ENCODE results near the gene PIP5K1B. TPM values are rescaled to one million over a fixed set of nuclear protein-coding genes. Genes with fewer than 3 reads are reported as not detected.

PIP5K1B gene
- total RNA-seq, 6 donors from 2014 or later: 22.4 to 76.8 (median 47.2) TPM

- TF ChIP-seq EP300 (IDR thresholded peaks at IDR 0.05) (no peak), POLR2A (IDR thresholded peaks at IDR 0.05) (no peak), POLR2AphosphoS5 (IDR thresholded peaks at IDR 0.05) (no peak)
These were observed 128.0 kb downstream of the PIP5K1B start for GRCh38 chr9:68832861-68833518.

GRCh38 chr9:68834931-68835520 is 130.0 kb downstream of the PIP5K1B start:
- Histone ChIP-seq H3K27ac (no peak overlapping the region), H3K4me3 (no peak overlapping the region), H3K4me1 (peaks cover 0 to 10% (median 8%) of the 10 kb centered on the region in 4 donors), H3K9me3 (no peaks in the 10 kb centered on the region), H3K27me3 (no peaks in the 10 kb centered on the region), H3K36me3 (no peaks in the 10 kb centered on the region)
- DNase-seq (no peak), ATAC-seq (ENCODE audit: low FRiP score in 2 of 2) (no peak)
- 68 to 86% methylated on average over 2 of the region's 2 CpGs for WGBS, 2 donors
- no peak for TF ChIP-seq CTCF (IDR thresholded peaks at IDR 0.05)

More at GRCh38 chr9:68832861-68833518, 128.0 kb downstream of the PIP5K1B start:
- peak in 1 of 2 donors; percentile 46 for DNase-seq
- WGBS, 2 donors: 64 to 67% methylated on average over 7 of the region's 7 CpGs
- Histone ChIP-seq H3K9me3 (no peaks in the 10 kb centered on the region), H3K27me3 (no peaks in the 10 kb centered on the region), H3K36me3 (no peaks in the 10 kb centered on the region), H3K4me3 (no peak overlapping the region), H3K27ac (no peak overlapping the region), H3K4me1 (peaks cover 0 to 10% (median 6%) of the 10 kb centered on the region in 4 donors)
- no peak for ATAC-seq (ENCODE audit: low FRiP score in 2 of 2)

GRCh38 chr9:68836788-68837187 is 131.7 kb downstream of the PIP5K1B start:
- Histone ChIP-seq H3K9me3 (no peaks in the 10 kb centered on the region), H3K27ac (no peak overlapping the region), H3K27me3 (no peaks in the 10 kb centered on the region), H3K4me3 (no peak overlapping the region), H3K36me3 (no peaks in the 10 kb centered on the region), H3K4me1 (peaks cover 0 to 10% (median 8%) of the 10 kb centered on the region in 4 donors)
- no peak for ATAC-seq (ENCODE audit: low FRiP score in 2 of 2)
- WGBS, 2 donors: 68 to 83% methylated on average over 3 to 5 of the region's 5 CpGs
- DNase-seq: no peak
- TF ChIP-seq EP300 (IDR thresholded peaks at IDR 0.05): no peak
- TF ChIP-seq POLR2AphosphoS5 (IDR thresholded peaks at IDR 0.05): no peak

GRCh38 chr9:68838245-68838644 is 133.2 kb downstream of the PIP5K1B start:
- Histone ChIP-seq H3K36me3 (no peaks in the 10 kb centered on the region), H3K4me3 (no peak overlapping the region), H3K27ac (no peak overlapping the region), H3K9me3 (no peaks in the 10 kb centered on the region), H3K27me3 (no peaks in the 10 kb centered on the region), H3K4me1 (peaks cover 0 to 9% (median 5%) of the 10 kb centered on the region in 4 donors)
- DNase-seq: no peak
- TF ChIP-seq EP300 (IDR thresholded peaks at IDR 0.05) (no peak), CTCF (IDR thresholded peaks at IDR 0.05) (no peak), POLR2A (IDR thresholded peaks at IDR 0.05) (no peak), POLR2AphosphoS5 (IDR thresholded peaks at IDR 0.05) (no peak)
- WGBS, 2 donors: 46 to 60% methylated on average over 1 of the region's 1 CpG
- no peak for ATAC-seq (ENCODE audit: low FRiP score in 2 of 2)

GRCh38 chr9:68841276-68842052 is 136.4 kb downstream of the PIP5K1B start:
- H3K27ac ChIP-seq: no peak overlapping the region
- no peak for TF ChIP-seq EP300 (IDR thresholded peaks at IDR 0.05)
- TF ChIP-seq CTCF (IDR thresholded peaks at IDR 0.05): no peak
- TF ChIP-seq POLR2AphosphoS5 (IDR thresholded peaks at IDR 0.05): no peak
- no peak for TF ChIP-seq POLR2A (IDR thresholded peaks at IDR 0.05)
- no peak for ATAC-seq (ENCODE audit: low FRiP score in 2 of 2)
- DNase-seq: no peak
- H3K27me3 ChIP-seq: no peaks in the 10 kb centered on the region
- H3K36me3 ChIP-seq: no peaks in the 10 kb centered on the region
- 65 to 74% methylated on average over 6 of the region's 6 CpGs for WGBS, 2 donors
- peaks cover 0 to 13% (median 4%) of the 10 kb centered on the region in 4 donors for H3K4me1 ChIP-seq
- no peaks in the 10 kb centered on the region for H3K9me3 ChIP-seq
- H3K4me3 ChIP-seq: no peak overlapping the region
